ENCODE data around the gene C5orf15. TPM values are rescaled to one million over a fixed set of nuclear protein-coding genes. Genes with fewer than 3 reads are reported as not detected.
A peak's percentile ranks its signal among the peaks of the same experiment; 100 is the strongest.

C5orf15 gene
- total RNA-seq, 1 experiment from 2014 or later, result 63.2 TPM

DNA sequence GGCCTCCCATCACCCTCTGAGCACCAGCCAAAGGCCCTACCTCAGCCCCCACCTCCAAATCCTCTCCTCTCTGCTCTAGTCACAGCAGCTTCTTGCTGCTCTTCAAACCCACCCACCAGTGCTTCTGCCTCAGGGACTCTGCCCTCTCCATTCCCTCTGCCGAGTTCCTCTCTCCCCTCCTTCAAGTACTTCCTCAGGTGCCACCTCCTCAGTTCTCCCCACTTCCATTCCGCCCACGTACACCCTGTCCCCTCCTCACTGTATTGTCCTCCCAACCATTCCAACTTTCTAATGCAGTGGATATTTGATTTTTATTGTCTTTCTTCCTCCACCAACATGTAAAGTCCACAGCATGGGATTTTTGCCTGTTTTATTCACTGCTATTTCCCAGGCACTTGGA lies 43.2 kb downstream of the C5orf15 start:
- DNase-seq (ENCODE audit: low read depth, low spot score), result no peak
- H3K4me3 ChIP-seq (ENCODE audit: low read depth in 2 of 2, low read length in 2 of 2), result no peak overlapping the region
- no peaks in the 10 kb centered on the region; the same call in 1 of the 2 replicates for H3K4me1 ChIP-seq (ENCODE audit: control insufficient read depth, insufficient read depth, low read length)
- in situ Hi-C loops (cut with HindIII; ENCODE audit: low pct_unique_long_range_greater_than_20kb, low sequenced_read_pairs), result no loop called here
- H3K27ac ChIP-seq (ENCODE audit: low read length), result no peak overlapping the region
- ChIA-PET POLR2A (no interaction called here), CTCF (no interaction called here)
- no peak for ATAC-seq
- intact Hi-C loops (cut with micrococcal nuclease; ENCODE audit: unreplicated experiment), result no loop called here
- no peaks in the 10 kb centered on the region for H3K36me3 ChIP-seq (ENCODE audit: control insufficient read depth, insufficient read depth, low read length)
- BruUV-seq (replicated peaks), result no TSS peak
- H3K9me3 ChIP-seq (ENCODE audit: control insufficient read depth, insufficient read depth, low read depth, low read length), result no peaks in the 10 kb centered on the region
- TF ChIP-seq, protein P1, sequence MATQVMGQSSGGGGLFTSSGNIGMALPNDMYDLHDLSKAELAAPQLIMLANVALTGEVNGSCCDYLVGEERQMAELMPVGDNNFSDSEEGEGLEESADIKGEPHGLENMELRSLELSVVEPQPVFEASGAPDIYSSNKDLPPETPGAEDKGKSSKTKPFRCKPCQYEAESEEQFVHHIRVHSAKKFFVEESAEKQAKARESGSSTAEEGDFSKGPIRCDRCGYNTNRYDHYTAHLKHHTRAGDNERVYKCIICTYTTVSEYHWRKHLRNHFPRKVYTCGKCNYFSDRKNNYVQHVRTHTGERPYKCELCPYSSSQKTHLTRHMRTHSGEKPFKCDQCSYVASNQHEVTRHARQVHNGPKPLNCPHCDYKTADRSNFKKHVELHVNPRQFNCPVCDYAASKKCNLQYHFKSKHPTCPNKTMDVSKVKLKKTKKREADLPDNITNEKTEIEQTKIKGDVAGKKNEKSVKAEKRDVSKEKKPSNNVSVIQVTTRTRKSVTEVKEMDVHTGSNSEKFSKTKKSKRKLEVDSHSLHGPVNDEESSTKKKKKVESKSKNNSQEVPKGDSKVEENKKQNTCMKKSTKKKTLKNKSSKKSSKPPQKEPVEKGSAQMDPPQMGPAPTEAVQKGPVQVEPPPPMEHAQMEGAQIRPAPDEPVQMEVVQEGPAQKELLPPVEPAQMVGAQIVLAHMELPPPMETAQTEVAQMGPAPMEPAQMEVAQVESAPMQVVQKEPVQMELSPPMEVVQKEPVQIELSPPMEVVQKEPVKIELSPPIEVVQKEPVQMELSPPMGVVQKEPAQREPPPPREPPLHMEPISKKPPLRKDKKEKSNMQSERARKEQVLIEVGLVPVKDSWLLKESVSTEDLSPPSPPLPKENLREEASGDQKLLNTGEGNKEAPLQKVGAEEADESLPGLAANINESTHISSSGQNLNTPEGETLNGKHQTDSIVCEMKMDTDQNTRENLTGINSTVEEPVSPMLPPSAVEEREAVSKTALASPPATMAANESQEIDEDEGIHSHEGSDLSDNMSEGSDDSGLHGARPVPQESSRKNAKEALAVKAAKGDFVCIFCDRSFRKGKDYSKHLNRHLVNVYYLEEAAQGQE (IDR thresholded peaks at IDR 0.05; ENCODE audit: insufficient read depth in 1 of 2, low read depth in 2 of 2, low read length in 1 of 2), result no peak
- TF ChIP-seq, protein P2, sequence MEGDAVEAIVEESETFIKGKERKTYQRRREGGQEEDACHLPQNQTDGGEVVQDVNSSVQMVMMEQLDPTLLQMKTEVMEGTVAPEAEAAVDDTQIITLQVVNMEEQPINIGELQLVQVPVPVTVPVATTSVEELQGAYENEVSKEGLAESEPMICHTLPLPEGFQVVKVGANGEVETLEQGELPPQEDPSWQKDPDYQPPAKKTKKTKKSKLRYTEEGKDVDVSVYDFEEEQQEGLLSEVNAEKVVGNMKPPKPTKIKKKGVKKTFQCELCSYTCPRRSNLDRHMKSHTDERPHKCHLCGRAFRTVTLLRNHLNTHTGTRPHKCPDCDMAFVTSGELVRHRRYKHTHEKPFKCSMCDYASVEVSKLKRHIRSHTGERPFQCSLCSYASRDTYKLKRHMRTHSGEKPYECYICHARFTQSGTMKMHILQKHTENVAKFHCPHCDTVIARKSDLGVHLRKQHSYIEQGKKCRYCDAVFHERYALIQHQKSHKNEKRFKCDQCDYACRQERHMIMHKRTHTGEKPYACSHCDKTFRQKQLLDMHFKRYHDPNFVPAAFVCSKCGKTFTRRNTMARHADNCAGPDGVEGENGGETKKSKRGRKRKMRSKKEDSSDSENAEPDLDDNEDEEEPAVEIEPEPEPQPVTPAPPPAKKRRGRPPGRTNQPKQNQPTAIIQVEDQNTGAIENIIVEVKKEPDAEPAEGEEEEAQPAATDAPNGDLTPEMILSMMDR (IDR thresholded peaks at IDR 0.05), result no peak
- TF ChIP-seq TCF7L2 (IDR thresholded peaks at IDR 0.05; ENCODE audit: low read depth, low read length) (no peak), SIN3A (IDR thresholded peaks at IDR 0.05; ENCODE audit: borderline replicate concordance, insufficient read depth, low read depth, low read length) (no peak), POLR2AphosphoS5 (IDR thresholded peaks at IDR 0.05; ENCODE audit: low read depth, low read length) (no peak)
- peaks cover 4% of the 10 kb centered on the region; the same call in 1 of the 2 replicates for H3K27me3 ChIP-seq (ENCODE audit: control insufficient read depth, insufficient read depth, low read length)

DNA sequence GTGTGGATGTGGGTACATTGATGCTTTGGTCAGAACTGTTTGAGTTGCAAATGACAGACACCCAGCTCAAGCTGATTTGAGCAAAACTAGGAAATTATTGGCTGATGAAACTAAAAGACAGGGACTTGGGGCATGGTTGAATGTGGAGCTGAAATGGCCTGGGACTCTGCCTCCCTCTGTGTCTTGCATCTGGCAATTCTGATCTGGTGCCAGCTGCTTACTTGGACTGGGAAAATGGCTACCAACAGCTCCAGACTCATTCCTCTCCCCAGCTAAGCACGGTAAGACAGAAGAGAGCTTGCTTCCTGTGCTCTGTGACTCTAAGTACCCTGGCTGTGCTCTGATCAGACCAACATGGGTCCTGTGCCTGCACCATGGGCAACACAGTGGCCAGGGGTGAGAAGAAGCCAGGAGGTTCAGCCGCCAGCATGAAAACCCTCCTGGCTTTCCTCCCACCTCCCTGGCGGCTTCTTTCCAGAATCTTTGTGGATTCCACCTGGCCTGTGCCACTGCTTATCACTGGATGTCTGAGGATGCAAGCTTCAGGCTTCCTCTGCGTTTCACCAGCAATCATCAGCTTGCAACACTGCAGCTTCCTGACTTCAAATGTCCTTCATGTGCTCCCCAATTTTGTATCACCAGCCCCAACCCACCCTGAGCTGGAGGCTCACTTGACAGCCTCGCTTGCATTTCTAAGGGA lies 44.1 kb downstream of the C5orf15 start:
- POLR2A ChIA-PET, result interaction anchor here (0.9 kb wide), 1 partner anchor 209 kb away, joined by 10 read pairs; no protein-coding TSS in a partner anchor
- DNase-seq (ENCODE audit: low read depth, low spot score), result no peak
- Histone ChIP-seq H3K27ac (ENCODE audit: low read length) (no peak overlapping the region), H3K36me3 (ENCODE audit: control insufficient read depth, insufficient read depth, low read length) (no peaks in the 10 kb centered on the region), H3K27me3 (ENCODE audit: control insufficient read depth, insufficient read depth, low read length) (peaks cover 4% of the 10 kb centered on the region; the same call in 1 of the 2 replicates), H3K4me3 (ENCODE audit: low read depth in 2 of 2, low read length in 2 of 2) (no peak overlapping the region), H3K9me3 (ENCODE audit: control insufficient read depth, insufficient read depth, low read depth, low read length) (no peaks in the 10 kb centered on the region), H3K4me1 (ENCODE audit: control insufficient read depth, insufficient read depth, low read length) (no peaks in the 10 kb centered on the region; the same call in 1 of the 2 replicates)
- CTCF ChIA-PET, result no interaction called here
- in situ Hi-C loops (cut with HindIII; ENCODE audit: low pct_unique_long_range_greater_than_20kb, low sequenced_read_pairs), result no loop called here
- TF ChIP-seq SIN3A (IDR thresholded peaks at IDR 0.05; ENCODE audit: borderline replicate concordance, insufficient read depth, low read depth, low read length) (no peak), TCF7L2 (IDR thresholded peaks at IDR 0.05; ENCODE audit: low read depth, low read length) (no peak), POLR2AphosphoS5 (IDR thresholded peaks at IDR 0.05; ENCODE audit: low read depth, low read length) (no peak)
- TF ChIP-seq, protein P1 (IDR thresholded peaks at IDR 0.05; ENCODE audit: insufficient read depth in 1 of 2, low read depth in 2 of 2, low read length in 1 of 2), result no peak
- TF ChIP-seq, protein P2 (IDR thresholded peaks at IDR 0.05), result no peak
- 0 out of 2 replicates have a peak, but pooled peaks have one; percentile 52 for ATAC-seq
- no TSS peak for BruUV-seq (replicated peaks)
- intact Hi-C loops (cut with micrococcal nuclease; ENCODE audit: unreplicated experiment), result no loop called here
